Measurements from ENCODE around the gene RARB.

The RARB gene

GRCh38 chr3:25427942-25428788, at the start of gene RARB:
Gene RARB (plus strand): TSS chr3:25428263. CDS start chr3:25428732, 469 bp downstream.
- Histone ChIP-seq H3K27me3 (ENCODE audit: control insufficient read depth, insufficient read depth, low read length) (no peaks in the 10 kb centered on the region), H3K4me1 (ENCODE audit: control insufficient read depth, insufficient read depth, low read length) (peaks cover 8% of the 10 kb centered on the region), H3K36me3 (ENCODE audit: control insufficient read depth, insufficient read depth, low read length) (no peaks in the 10 kb centered on the region), H3K9me3 (ENCODE audit: control insufficient read depth, low read length) (no peaks in the 10 kb centered on the region), H3K9ac (ENCODE audit: low read length) (peak within 1 kb of the TSS; percentile 77), H3K4me3 (ENCODE audit: low read length) (peak within 1 kb of the TSS; percentile 74)

GRCh38 chr3:25378786-25379311, 49.2 kb upstream of the RARB start:
- Histone ChIP-seq H3K4me3 (ENCODE audit: low read length) (no peak overlapping the region), H3K36me3 (ENCODE audit: control insufficient read depth, insufficient read depth, low read length) (no peaks in the 10 kb centered on the region), H3K9me3 (ENCODE audit: control insufficient read depth, low read length) (no peaks in the 10 kb centered on the region), H3K9ac (ENCODE audit: low read length) (no peak overlapping the region), H3K4me1 (ENCODE audit: control insufficient read depth, insufficient read depth, low read length) (no peaks in the 10 kb centered on the region), H3K27me3 (ENCODE audit: control insufficient read depth, insufficient read depth, low read length) (no peaks in the 10 kb centered on the region)

- Histone ChIP-seq H3K9me3 (ENCODE audit: control insufficient read depth, low read length) (no peaks in the 10 kb centered on the region), H3K4me1 (ENCODE audit: control insufficient read depth, insufficient read depth, low read length) (no peaks in the 10 kb centered on the region), H3K36me3 (ENCODE audit: control insufficient read depth, insufficient read depth, low read length) (no peaks in the 10 kb centered on the region), H3K9ac (ENCODE audit: low read length) (no peak overlapping the region), H3K27me3 (ENCODE audit: control insufficient read depth, insufficient read depth, low read length) (no peaks in the 10 kb centered on the region), H3K4me3 (ENCODE audit: low read length) (no peak overlapping the region)
Measured at GRCh38 chr3:25380222-25380739, 47.8 kb upstream of the RARB start.

DNA sequence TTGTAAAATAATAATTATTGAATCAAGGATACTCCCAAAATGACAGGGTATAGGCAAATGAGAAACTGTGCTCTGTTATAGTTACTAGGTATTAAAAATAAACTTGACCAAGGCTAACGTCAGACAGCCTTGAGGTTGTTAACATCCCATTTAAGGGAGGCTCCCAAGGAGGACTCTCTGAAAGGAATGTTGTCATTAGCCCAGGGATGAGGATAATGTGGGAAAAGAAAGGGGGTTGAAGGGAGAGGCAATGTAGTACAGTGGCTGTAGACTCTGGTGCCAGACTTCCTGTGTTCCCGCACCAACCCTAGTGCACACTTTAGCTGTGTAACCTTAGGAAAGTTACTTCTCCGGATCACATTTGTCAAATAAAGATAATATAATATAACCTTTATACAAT, 47.0 kb upstream of the RARB start:
- H3K9ac ChIP-seq (ENCODE audit: low read length), result no peak overlapping the region
- H3K4me3 ChIP-seq (ENCODE audit: low read length), result no peak overlapping the region
- H3K36me3 ChIP-seq (ENCODE audit: control insufficient read depth, insufficient read depth, low read length), result no peaks in the 10 kb centered on the region
- no peaks in the 10 kb centered on the region for H3K4me1 ChIP-seq (ENCODE audit: control insufficient read depth, insufficient read depth, low read length)
- H3K9me3 ChIP-seq (ENCODE audit: control insufficient read depth, low read length), result no peaks in the 10 kb centered on the region
- H3K27me3 ChIP-seq (ENCODE audit: control insufficient read depth, insufficient read depth, low read length), result no peaks in the 10 kb centered on the region

- H3K4me3 ChIP-seq (ENCODE audit: low read length), result no peak overlapping the region
- H3K27me3 ChIP-seq (ENCODE audit: control insufficient read depth, insufficient read depth, low read length), result no peaks in the 10 kb centered on the region
- no peaks in the 10 kb centered on the region for H3K9me3 ChIP-seq (ENCODE audit: control insufficient read depth, low read length)
- no peaks in the 10 kb centered on the region for H3K36me3 ChIP-seq (ENCODE audit: control insufficient read depth, insufficient read depth, low read length)
- H3K4me1 ChIP-seq (ENCODE audit: control insufficient read depth, insufficient read depth, low read length), result no peaks in the 10 kb centered on the region
- H3K9ac ChIP-seq (ENCODE audit: low read length), result no peak overlapping the region
Measured at GRCh38 chr3:25384471-25384870, 43.6 kb upstream of the RARB start.

GRCh38 chr3:25385807-25386460, 42.1 kb upstream of the RARB start:
- H3K36me3 ChIP-seq (ENCODE audit: control insufficient read depth, insufficient read depth, low read length), result no peaks in the 10 kb centered on the region
- no peaks in the 10 kb centered on the region for H3K4me1 ChIP-seq (ENCODE audit: control insufficient read depth, insufficient read depth, low read length)
- no peaks in the 10 kb centered on the region for H3K27me3 ChIP-seq (ENCODE audit: control insufficient read depth, insufficient read depth, low read length)
- no peak overlapping the region for H3K4me3 ChIP-seq (ENCODE audit: low read length)
- no peaks in the 10 kb centered on the region for H3K9me3 ChIP-seq (ENCODE audit: control insufficient read depth, low read length)
- H3K9ac ChIP-seq (ENCODE audit: low read length), result no peak overlapping the region

DNA sequence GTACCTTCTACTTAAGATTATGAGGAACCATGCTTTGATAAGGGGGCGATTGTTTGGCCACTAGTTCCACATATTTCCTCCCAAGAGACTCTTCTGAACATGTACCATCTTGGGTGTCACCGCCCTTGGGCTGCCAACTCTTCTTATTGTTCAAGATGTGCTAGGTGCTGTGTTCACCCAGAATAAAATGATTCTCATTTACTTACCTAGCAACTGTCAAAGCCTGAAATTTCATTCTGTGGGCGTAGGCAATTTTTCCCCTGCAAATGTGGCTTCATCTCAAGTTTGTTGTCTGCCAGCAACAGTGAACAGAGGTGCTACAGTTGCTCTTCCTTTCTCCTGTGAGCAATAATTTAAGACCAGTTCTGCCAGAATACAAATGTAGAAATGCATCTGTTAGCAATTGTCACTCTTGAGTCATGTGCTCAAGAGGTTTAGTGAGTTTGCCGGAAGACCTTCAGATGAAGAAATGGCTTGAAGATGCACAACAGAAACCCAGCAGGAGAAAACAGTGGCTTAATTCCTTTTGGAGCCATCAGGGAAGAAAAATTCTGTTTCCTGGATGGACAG, 41.3 kb upstream of the RARB start:
- no peak overlapping the region for H3K4me3 ChIP-seq (ENCODE audit: low read length)
- H3K27me3 ChIP-seq (ENCODE audit: control insufficient read depth, insufficient read depth, low read length), result no peaks in the 10 kb centered on the region
- H3K4me1 ChIP-seq (ENCODE audit: control insufficient read depth, insufficient read depth, low read length), result no peaks in the 10 kb centered on the region
- no peaks in the 10 kb centered on the region for H3K9me3 ChIP-seq (ENCODE audit: control insufficient read depth, low read length)
- H3K9ac ChIP-seq (ENCODE audit: low read length), result no peak overlapping the region
- no peaks in the 10 kb centered on the region for H3K36me3 ChIP-seq (ENCODE audit: control insufficient read depth, insufficient read depth, low read length)

DNA sequence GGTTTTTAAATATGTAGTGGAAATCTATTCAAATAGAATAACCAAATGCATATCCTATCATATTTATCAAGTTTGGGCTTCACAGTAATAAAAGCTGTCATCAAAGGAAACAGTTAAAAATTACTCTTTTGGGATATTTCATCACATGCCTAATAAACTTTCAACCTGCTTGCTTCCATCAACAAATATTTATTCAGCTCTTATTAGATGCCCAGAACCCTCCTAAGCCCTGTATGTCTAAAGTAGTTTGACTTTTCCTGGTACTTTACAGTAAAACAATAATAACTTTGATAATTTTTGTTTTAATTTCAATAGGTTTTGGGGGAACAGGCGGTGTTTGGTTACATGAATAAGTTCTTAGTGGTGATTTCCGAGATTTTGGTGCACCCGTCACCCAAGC, 37.5 kb upstream of the RARB start:
- Histone ChIP-seq H3K36me3 (ENCODE audit: control insufficient read depth, insufficient read depth, low read length) (no peaks in the 10 kb centered on the region), H3K9ac (ENCODE audit: low read length) (no peak overlapping the region), H3K4me1 (ENCODE audit: control insufficient read depth, insufficient read depth, low read length) (no peaks in the 10 kb centered on the region), H3K4me3 (ENCODE audit: low read length) (no peak overlapping the region), H3K27me3 (ENCODE audit: control insufficient read depth, insufficient read depth, low read length) (no peaks in the 10 kb centered on the region), H3K9me3 (ENCODE audit: control insufficient read depth, low read length) (no peaks in the 10 kb centered on the region)

DNA sequence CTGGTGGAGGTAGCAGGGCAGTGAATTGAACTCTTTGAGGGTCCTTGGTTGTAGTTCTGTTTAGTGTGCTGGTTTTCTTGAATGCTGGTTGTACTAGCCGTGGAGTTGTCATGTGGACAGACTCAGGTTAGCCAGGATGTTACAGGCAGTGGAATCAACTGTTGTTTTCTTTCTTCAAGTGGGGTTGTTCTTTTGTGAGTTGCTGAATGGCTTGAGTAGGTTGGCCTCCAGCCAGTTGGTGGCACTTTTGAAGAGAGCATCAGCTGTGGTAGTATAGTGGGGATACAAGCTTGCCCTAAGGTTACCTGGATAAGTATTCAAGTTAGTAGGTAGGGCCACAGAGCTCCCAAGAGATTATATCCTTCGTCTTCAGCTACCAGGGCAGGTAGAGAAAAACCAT, 31.8 kb upstream of the RARB start:
- H3K9ac ChIP-seq (ENCODE audit: low read length), result no peak overlapping the region
- no peaks in the 10 kb centered on the region for H3K27me3 ChIP-seq (ENCODE audit: control insufficient read depth, insufficient read depth, low read length)
- no peaks in the 10 kb centered on the region for H3K9me3 ChIP-seq (ENCODE audit: control insufficient read depth, low read length)
- H3K4me3 ChIP-seq (ENCODE audit: low read length), result no peak overlapping the region
- H3K36me3 ChIP-seq (ENCODE audit: control insufficient read depth, insufficient read depth, low read length), result no peaks in the 10 kb centered on the region
- peaks cover 7% of the 10 kb centered on the region for H3K4me1 ChIP-seq (ENCODE audit: control insufficient read depth, insufficient read depth, low read length)

DNA sequence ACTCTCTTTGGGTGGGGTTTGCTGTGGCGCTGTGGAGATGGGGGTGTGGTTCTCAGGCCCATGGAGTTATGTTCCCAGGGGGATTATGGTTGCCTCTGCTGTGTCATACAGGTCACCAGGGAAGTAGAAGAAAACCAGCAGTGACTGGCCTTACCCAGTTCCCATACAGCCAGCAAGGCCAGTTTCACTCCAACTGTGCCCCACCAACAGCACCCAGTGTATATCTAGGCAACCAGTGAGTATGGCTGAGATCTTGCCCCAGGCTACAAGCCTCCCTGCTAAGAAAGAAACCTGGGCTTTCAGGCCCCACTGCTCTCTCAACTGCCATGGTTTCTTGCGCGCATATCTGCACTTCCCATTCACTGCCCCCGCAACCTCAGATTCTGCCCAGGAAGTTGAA, 31.4 kb upstream of the RARB start:
- Histone ChIP-seq H3K9ac (ENCODE audit: low read length) (no peak overlapping the region), H3K9me3 (ENCODE audit: control insufficient read depth, low read length) (no peaks in the 10 kb centered on the region), H3K36me3 (ENCODE audit: control insufficient read depth, insufficient read depth, low read length) (no peaks in the 10 kb centered on the region), H3K4me1 (ENCODE audit: control insufficient read depth, insufficient read depth, low read length) (peaks cover 7% of the 10 kb centered on the region), H3K4me3 (ENCODE audit: low read length) (no peak overlapping the region), H3K27me3 (ENCODE audit: control insufficient read depth, insufficient read depth, low read length) (no peaks in the 10 kb centered on the region)

- no peak overlapping the region for H3K4me3 ChIP-seq (ENCODE audit: low read length)
- no peaks in the 10 kb centered on the region for H3K36me3 ChIP-seq (ENCODE audit: control insufficient read depth, insufficient read depth, low read length)
- no peaks in the 10 kb centered on the region for H3K9me3 ChIP-seq (ENCODE audit: control insufficient read depth, low read length)
- no peak overlapping the region for H3K9ac ChIP-seq (ENCODE audit: low read length)
- H3K4me1 ChIP-seq (ENCODE audit: control insufficient read depth, insufficient read depth, low read length), result peaks cover 7% of the 10 kb centered on the region
- no peaks in the 10 kb centered on the region for H3K27me3 ChIP-seq (ENCODE audit: control insufficient read depth, insufficient read depth, low read length)
Measured at GRCh38 chr3:25397150-25397549, 30.9 kb upstream of the RARB start.

- Histone ChIP-seq H3K9me3 (ENCODE audit: control insufficient read depth, low read length) (no peaks in the 10 kb centered on the region), H3K4me3 (ENCODE audit: low read length) (no peak overlapping the region), H3K4me1 (ENCODE audit: control insufficient read depth, insufficient read depth, low read length) (peaks cover 7% of the 10 kb centered on the region), H3K36me3 (ENCODE audit: control insufficient read depth, insufficient read depth, low read length) (no peaks in the 10 kb centered on the region), H3K27me3 (ENCODE audit: control insufficient read depth, insufficient read depth, low read length) (no peaks in the 10 kb centered on the region), H3K9ac (ENCODE audit: low read length) (no peak overlapping the region)
Measured at GRCh38 chr3:25400587-25400986, 27.5 kb upstream of the RARB start.

Measured in mucosa of stomach (tissue), 1 donor.